ENCODE data around the gene NAT8L. TPM values are rescaled to one million over a fixed set of nuclear protein-coding genes. Genes with fewer than 3 reads are reported as not detected.

Gene NAT8L
- total RNA-seq, 1 donor from 2014 or later, result 0.64 TPM

- Mint-ChIP-seq H3K9me3 (ENCODE audit: unreplicated experiment) (no peaks in the 10 kb centered on the region), H3K27me3 (ENCODE audit: unreplicated experiment) (peaks cover 7% of the 10 kb centered on the region)
- TF ChIP-seq, protein P1, sequence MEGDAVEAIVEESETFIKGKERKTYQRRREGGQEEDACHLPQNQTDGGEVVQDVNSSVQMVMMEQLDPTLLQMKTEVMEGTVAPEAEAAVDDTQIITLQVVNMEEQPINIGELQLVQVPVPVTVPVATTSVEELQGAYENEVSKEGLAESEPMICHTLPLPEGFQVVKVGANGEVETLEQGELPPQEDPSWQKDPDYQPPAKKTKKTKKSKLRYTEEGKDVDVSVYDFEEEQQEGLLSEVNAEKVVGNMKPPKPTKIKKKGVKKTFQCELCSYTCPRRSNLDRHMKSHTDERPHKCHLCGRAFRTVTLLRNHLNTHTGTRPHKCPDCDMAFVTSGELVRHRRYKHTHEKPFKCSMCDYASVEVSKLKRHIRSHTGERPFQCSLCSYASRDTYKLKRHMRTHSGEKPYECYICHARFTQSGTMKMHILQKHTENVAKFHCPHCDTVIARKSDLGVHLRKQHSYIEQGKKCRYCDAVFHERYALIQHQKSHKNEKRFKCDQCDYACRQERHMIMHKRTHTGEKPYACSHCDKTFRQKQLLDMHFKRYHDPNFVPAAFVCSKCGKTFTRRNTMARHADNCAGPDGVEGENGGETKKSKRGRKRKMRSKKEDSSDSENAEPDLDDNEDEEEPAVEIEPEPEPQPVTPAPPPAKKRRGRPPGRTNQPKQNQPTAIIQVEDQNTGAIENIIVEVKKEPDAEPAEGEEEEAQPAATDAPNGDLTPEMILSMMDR (IDR thresholded peaks at IDR 0.05), result no peak
Observed at GRCh38 chr4:2062168-2062807, 3.2 kb downstream of the NAT8L start.

GRCh38 chr4:2062808-2063524 is 3.8 kb downstream of the NAT8L start:
- no peaks in the 10 kb centered on the region for H3K9me3 Mint-ChIP-seq (ENCODE audit: unreplicated experiment)
- no peak overlapping the region for H3K27ac Mint-ChIP-seq (ENCODE audit: unreplicated experiment)
- TF ChIP-seq, protein P1 (IDR thresholded peaks at IDR 0.05), result no peak
- no peaks in the 10 kb centered on the region for H3K36me3 Mint-ChIP-seq (ENCODE audit: unreplicated experiment)
- DNase-seq (ENCODE audit: extremely low spot score, unreplicated experiment), result no peak
- H3K4me3 Mint-ChIP-seq (ENCODE audit: unreplicated experiment), result no peak overlapping the region
- H3K27me3 Mint-ChIP-seq (ENCODE audit: unreplicated experiment), result no peaks in the 10 kb centered on the region
- no peaks in the 10 kb centered on the region for H3K4me1 Mint-ChIP-seq (ENCODE audit: unreplicated experiment)

More at GRCh38 chr4:2062168-2062807, 3.2 kb downstream of the NAT8L start:
- H3K36me3 Mint-ChIP-seq (ENCODE audit: unreplicated experiment), result no peaks in the 10 kb centered on the region
- DNase-seq (ENCODE audit: extremely low spot score, unreplicated experiment), result no peak
- no peak overlapping the region for H3K27ac Mint-ChIP-seq (ENCODE audit: unreplicated experiment)
- no peaks in the 10 kb centered on the region for H3K4me1 Mint-ChIP-seq (ENCODE audit: unreplicated experiment)
- H3K4me3 Mint-ChIP-seq (ENCODE audit: unreplicated experiment), result no peak overlapping the region

- H3K27me3 Mint-ChIP-seq (ENCODE audit: unreplicated experiment), result no peaks in the 10 kb centered on the region
- H3K4me3 Mint-ChIP-seq (ENCODE audit: unreplicated experiment), result no peak overlapping the region
- no peaks in the 10 kb centered on the region for H3K9me3 Mint-ChIP-seq (ENCODE audit: unreplicated experiment)
- DNase-seq (ENCODE audit: extremely low spot score, unreplicated experiment), result no peak
- TF ChIP-seq, protein P1 (IDR thresholded peaks at IDR 0.05), result no peak
- no peaks in the 10 kb centered on the region for H3K4me1 Mint-ChIP-seq (ENCODE audit: unreplicated experiment)
- no peaks in the 10 kb centered on the region for H3K36me3 Mint-ChIP-seq (ENCODE audit: unreplicated experiment)
- H3K27ac Mint-ChIP-seq (ENCODE audit: unreplicated experiment), result no peak overlapping the region
Observed at GRCh38 chr4:2063557-2064275, 4.6 kb downstream of the NAT8L start.

GRCh38 chr4:2064276-2064991 is 5.3 kb downstream of the NAT8L start:
- Mint-ChIP-seq H3K36me3 (ENCODE audit: unreplicated experiment) (no peaks in the 10 kb centered on the region), H3K27ac (ENCODE audit: unreplicated experiment) (no peak overlapping the region), H3K27me3 (ENCODE audit: unreplicated experiment) (no peaks in the 10 kb centered on the region), H3K4me1 (ENCODE audit: unreplicated experiment) (no peaks in the 10 kb centered on the region), H3K9me3 (ENCODE audit: unreplicated experiment) (no peaks in the 10 kb centered on the region), H3K4me3 (ENCODE audit: unreplicated experiment) (no peak overlapping the region)
- TF ChIP-seq, protein P1 (IDR thresholded peaks at IDR 0.05), result no peak
- no peak for DNase-seq (ENCODE audit: extremely low spot score, unreplicated experiment)

All from osteocyte (in vitro differentiated cells).